Stimulated activated naive CD8-positive, alpha-beta T cell treated with anti-CD3 and anti-CD28 coated beads, Interleukin-15, amount 100 ng/mL, for 72 hours (primary cell): ENCODE results near the gene GINS1.
"Not testable (repeated sequence)": the region's sequence is repeated elsewhere in the genome, so short reads cannot be mapped to it uniquely, and the experiment has no call there.

ENCODE experiments used
- ATAC-seq: fragments of 150-1000 bp; cut with Tn5 transposase; 2 replicates; pipeline ENCODE4 v1.10.0; 2021; ENCODE audit warnings: mild to moderate bottlenecking, moderate library complexity
- DNase-seq, 2 donors: peaks; one replicate each; pipeline ENCODE4 v3.0.0; 2021 to 2022
- H3K27ac Mint-ChIP-seq, 2 donors: one replicate each; pipeline ENCODE4 v1.8.0; 2022; ENCODE audit warnings: mild to moderate bottlenecking in 2 of 2, mixed read lengths in 2 of 2, moderate library complexity in 2 of 2
- H3K27me3 Mint-ChIP-seq: one replicate; pipeline ENCODE4 v1.8.0; 2022; ENCODE audit warnings: mixed read lengths
- H3K4me1 Mint-ChIP-seq: one replicate; pipeline ENCODE4 v1.8.0; 2022; ENCODE audit warnings: mild to moderate bottlenecking, mixed read lengths
- H3K4me3 Mint-ChIP-seq, 2 donors: one replicate each; pipeline ENCODE4 v1.8.0; 2022; ENCODE audit warnings: mild to moderate bottlenecking in 2 of 2, mixed read lengths in 2 of 2, moderate library complexity in 1 of 2
- H3K9me3 Mint-ChIP-seq, 2 donors: one replicate each; pipeline ENCODE4 v1.8.0; 2022; ENCODE audit warnings: mixed read lengths in 2 of 2

The GINS1 gene

GRCh38 chr20:25378884-25379733, 28.4 kb upstream of the GINS1 start:
- ATAC-seq, result no peak
- Mint-ChIP-seq H3K27me3 (no peaks in the 10 kb centered on the region), H3K4me1 (peaks cover 32% of the 10 kb centered on the region)

GRCh38 chr20:25380945-25381614, 26.4 kb upstream of the GINS1 start:
- Mint-ChIP-seq H3K4me1 (peaks cover 19% of the 10 kb centered on the region), H3K4me3 (no peak overlapping the region), H3K27ac (no peak overlapping the region), H3K9me3 (no peaks in the 10 kb centered on the region), H3K27me3 (no peaks in the 10 kb centered on the region)
- no peak for ATAC-seq
- no peak for DNase-seq

More at GRCh38 chr20:25378884-25379733, 28.4 kb upstream of the GINS1 start:
- H3K4me3 Mint-ChIP-seq, result no peak overlapping the region
- DNase-seq, result no peak
- peak overlapping the region in 1 of 2 donors; percentile 14 for H3K27ac Mint-ChIP-seq
- H3K9me3 Mint-ChIP-seq, result no peaks in the 10 kb centered on the region

GRCh38 chr20:25382704-25383370, 24.6 kb upstream of the GINS1 start:
- ATAC-seq (no peak), DNase-seq (no peak)
- Mint-ChIP-seq H3K27ac (peak overlapping the region in 1 of 2 donors; percentile 61), H3K27me3 (no peaks in the 10 kb centered on the region), H3K4me3 (no peak overlapping the region), H3K4me1 (peaks cover 19% of the 10 kb centered on the region), H3K9me3 (no peaks in the 10 kb centered on the region)

GRCh38 chr20:25389401-25389857, 18.0 kb upstream of the GINS1 start:
- peak overlapping the region in 1 of 2 donors; percentile 88 for H3K27ac Mint-ChIP-seq
- H3K27me3 Mint-ChIP-seq, result no peaks in the 10 kb centered on the region
- peaks cover 12% of the 10 kb centered on the region for H3K4me1 Mint-ChIP-seq
- peak overlapping the region; percentile 84 to 97 for H3K4me3 Mint-ChIP-seq
- H3K9me3 Mint-ChIP-seq, result no peaks in the 10 kb centered on the region
- ATAC-seq, result no peak
- no peak for DNase-seq

- Mint-ChIP-seq H3K4me1 (peaks cover 12% of the 10 kb centered on the region), H3K4me3 (peak overlapping the region; percentile 84 to 97), H3K27me3 (no peaks in the 10 kb centered on the region), H3K9me3 (no peaks in the 10 kb centered on the region), H3K27ac (peak overlapping the region in 1 of 2 donors; percentile 88)
- peak; percentile 30 to 32 for DNase-seq
- peak; percentile 22 for ATAC-seq
Observed at GRCh38 chr20:25389858-25390537, 17.5 kb upstream of the GINS1 start.

GRCh38 chr20:25390538-25391528, 16.6 kb upstream of the GINS1 start, which contains the start of gene ABHD12:
Gene ABHD12, minus strand, starts transcription at chr20:25390835. Its CDS starts 132 bp downstream, at chr20:25390703.
- ATAC-seq (peak; percentile 95), DNase-seq (peak; percentile 94 to 95)
- H3K27me3 Mint-ChIP-seq, result no peaks in the 10 kb centered on the region
- no peaks in the 10 kb centered on the region for H3K9me3 Mint-ChIP-seq
- peaks cover 12% of the 10 kb centered on the region for H3K4me1 Mint-ChIP-seq
- H3K4me3 Mint-ChIP-seq, result peak within 1 kb of the TSS; percentile 92 to 97
- peak within 1 kb of the TSS; percentile 91 to 97 for H3K27ac Mint-ChIP-seq

- DNase-seq (no peak), ATAC-seq (no peak)
- Mint-ChIP-seq H3K9me3 (no peaks in the 10 kb centered on the region), H3K4me3 (no peak overlapping the region), H3K27ac (no peak overlapping the region), H3K27me3 (no peaks in the 10 kb centered on the region), H3K4me1 (peaks cover 3% of the 10 kb centered on the region)
Observed at GRCh38 chr20:25394276-25394675, 13.2 kb upstream of the GINS1 start.

- Mint-ChIP-seq H3K4me3 (no peak overlapping the region), H3K4me1 (no peaks in the 10 kb centered on the region), H3K9me3 (no peaks in the 10 kb centered on the region), H3K27me3 (no peaks in the 10 kb centered on the region), H3K27ac (no peak overlapping the region)
- DNase-seq, result no peak
- no peak for ATAC-seq
Observed at GRCh38 chr20:25394996-25395395, 12.5 kb upstream of the GINS1 start.

GRCh38 chr20:25397096-25397495, 10.4 kb upstream of the GINS1 start:
- no peaks in the 10 kb centered on the region for H3K4me1 Mint-ChIP-seq
- H3K27me3 Mint-ChIP-seq, result no peaks in the 10 kb centered on the region
- DNase-seq (no peak), ATAC-seq (no peak)
- H3K9me3 Mint-ChIP-seq, result peaks cover 0 to 8% of the 10 kb centered on the region in 2 donors
- no peak overlapping the region for H3K4me3 Mint-ChIP-seq
- H3K27ac Mint-ChIP-seq, result no peak overlapping the region

GRCh38 chr20:25397821-25398220, 9.7 kb upstream of the GINS1 start:
- Mint-ChIP-seq H3K4me1 (no peaks in the 10 kb centered on the region), H3K9me3 (peaks cover 5 to 15% of the 10 kb centered on the region in 2 donors), H3K4me3 (no peak overlapping the region), H3K27me3 (no peaks in the 10 kb centered on the region), H3K27ac (no peak overlapping the region)
- ATAC-seq (no peak), DNase-seq (no peak)

GRCh38 chr20:25398376-25399036, 9.0 kb upstream of the GINS1 start:
- Mint-ChIP-seq H3K4me1 (no peaks in the 10 kb centered on the region), H3K27ac (no peak overlapping the region), H3K27me3 (no peaks in the 10 kb centered on the region), H3K9me3 (peaks cover 10 to 22% of the 10 kb centered on the region in 2 donors), H3K4me3 (no peak overlapping the region)
- DNase-seq (no peak), ATAC-seq (no peak)

- H3K27ac Mint-ChIP-seq, result no peak overlapping the region
- ATAC-seq, result peak; percentile 66
Observed at GRCh38 chr20:25399037-25399430, 8.4 kb upstream of the GINS1 start.

GRCh38 chr20:25400291-25400732, 7.2 kb upstream of the GINS1 start:
- H3K27me3 Mint-ChIP-seq, H3K4me3 Mint-ChIP-seq, ATAC-seq, DNase-seq, H3K27ac Mint-ChIP-seq, H3K4me1 Mint-ChIP-seq: not testable (repeated sequence)
- peaks cover 10 to 33% of the 10 kb centered on the region in 2 donors for H3K9me3 Mint-ChIP-seq

More at GRCh38 chr20:25399037-25399430, 8.4 kb upstream of the GINS1 start:
- Mint-ChIP-seq H3K27me3 (no peaks in the 10 kb centered on the region), H3K4me3 (no peak overlapping the region), H3K9me3 (peaks cover 10 to 27% of the 10 kb centered on the region in 2 donors), H3K4me1 (no peaks in the 10 kb centered on the region)
- DNase-seq, result peak; percentile 14 to 16
